GM12865 (cell line): Measurements from ENCODE around the gene ENPP1.

ENCODE experiments used
- DNase-seq: peaks from one replicate; pipeline ENCODE4 v3.0.0; 2010; ENCODE audit warnings: low read depth
- H3K4me3 ChIP-seq: 2 replicates; pipeline ENCODE4 v1.5.1; 2011; ENCODE audit warnings: mild to moderate bottlenecking, low read depth, low read length, control low read depth
- TF ChIP-seq, protein P1 (sequence below): IDR thresholded peaks from 2 replicates; pipeline ENCODE4 v1.5.1; 2011; ENCODE audit warnings: low read length, control low read depth, low read depth, inconsistent platforms; ENCODE audit not compliant: insufficient read depth; ENCODE audit errors: missing control alignments

Gene ENPP1

GRCh38 chr6:131770776-131771175, 37.0 kb upstream of the ENPP1 start:
- no peak for DNase-seq
- TF ChIP-seq, protein P1, sequence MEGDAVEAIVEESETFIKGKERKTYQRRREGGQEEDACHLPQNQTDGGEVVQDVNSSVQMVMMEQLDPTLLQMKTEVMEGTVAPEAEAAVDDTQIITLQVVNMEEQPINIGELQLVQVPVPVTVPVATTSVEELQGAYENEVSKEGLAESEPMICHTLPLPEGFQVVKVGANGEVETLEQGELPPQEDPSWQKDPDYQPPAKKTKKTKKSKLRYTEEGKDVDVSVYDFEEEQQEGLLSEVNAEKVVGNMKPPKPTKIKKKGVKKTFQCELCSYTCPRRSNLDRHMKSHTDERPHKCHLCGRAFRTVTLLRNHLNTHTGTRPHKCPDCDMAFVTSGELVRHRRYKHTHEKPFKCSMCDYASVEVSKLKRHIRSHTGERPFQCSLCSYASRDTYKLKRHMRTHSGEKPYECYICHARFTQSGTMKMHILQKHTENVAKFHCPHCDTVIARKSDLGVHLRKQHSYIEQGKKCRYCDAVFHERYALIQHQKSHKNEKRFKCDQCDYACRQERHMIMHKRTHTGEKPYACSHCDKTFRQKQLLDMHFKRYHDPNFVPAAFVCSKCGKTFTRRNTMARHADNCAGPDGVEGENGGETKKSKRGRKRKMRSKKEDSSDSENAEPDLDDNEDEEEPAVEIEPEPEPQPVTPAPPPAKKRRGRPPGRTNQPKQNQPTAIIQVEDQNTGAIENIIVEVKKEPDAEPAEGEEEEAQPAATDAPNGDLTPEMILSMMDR, result no peak
- no peak overlapping the region for H3K4me3 ChIP-seq

DNA sequence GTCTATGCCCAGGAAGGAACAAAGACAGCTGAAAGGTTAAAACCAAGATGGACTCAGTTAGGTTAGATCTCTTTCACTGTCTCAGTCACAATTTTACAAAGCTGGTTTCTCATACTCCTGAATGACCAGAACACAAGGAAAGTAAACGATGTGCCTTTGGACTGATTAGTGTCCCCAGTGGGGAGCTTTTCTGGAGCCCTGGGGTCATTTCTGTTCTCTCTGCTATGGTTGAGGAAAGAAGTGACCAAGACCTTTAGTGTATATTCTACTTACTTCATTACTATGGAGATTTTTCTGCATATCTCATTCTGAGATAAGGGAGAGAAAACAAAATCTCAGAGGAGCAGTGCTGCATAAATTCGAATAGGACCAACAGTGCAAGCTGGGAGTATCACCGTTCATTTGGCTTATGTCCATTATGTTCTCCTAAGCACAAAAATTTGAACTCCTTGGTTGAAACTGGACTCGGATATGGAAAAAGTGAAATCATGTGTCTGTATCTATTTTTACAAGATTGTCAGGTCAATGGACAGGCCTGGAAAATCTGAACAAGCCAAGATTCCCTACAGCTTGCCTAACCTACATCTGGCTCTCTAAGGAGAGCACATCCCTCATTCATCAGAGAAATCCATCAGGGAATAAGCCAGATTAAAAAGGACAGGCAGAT, 34.4 kb upstream of the ENPP1 start:
- no peak for DNase-seq
- no peak overlapping the region for H3K4me3 ChIP-seq
- TF ChIP-seq, protein P1, result no peak

DNA sequence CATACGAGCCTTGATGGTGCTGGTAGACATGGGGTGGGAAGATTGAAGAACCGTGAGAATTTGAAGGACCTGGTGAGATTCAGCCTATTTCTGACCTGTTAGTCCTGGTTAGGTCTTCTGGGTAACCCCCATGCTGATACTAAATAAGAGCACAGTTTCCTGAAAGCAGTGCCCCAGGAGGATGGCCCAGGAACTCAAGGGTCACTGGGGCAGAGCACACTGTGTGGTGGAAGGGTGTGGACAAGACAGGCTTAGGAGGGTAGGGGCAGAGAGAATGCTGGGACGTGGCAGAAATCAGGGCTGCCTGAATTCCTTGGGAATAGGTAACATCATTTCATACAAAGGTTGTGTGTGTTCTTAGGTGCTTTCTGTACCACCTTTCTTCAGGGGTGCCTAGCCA, 31.9 kb upstream of the ENPP1 start:
- no peak overlapping the region for H3K4me3 ChIP-seq
- TF ChIP-seq, protein P1, result no peak
- no peak for DNase-seq

GRCh38 chr6:131776985-131777384, 30.8 kb upstream of the ENPP1 start:
- TF ChIP-seq, protein P1, result no peak
- no peak for DNase-seq
- H3K4me3 ChIP-seq, result no peak overlapping the region

DNA sequence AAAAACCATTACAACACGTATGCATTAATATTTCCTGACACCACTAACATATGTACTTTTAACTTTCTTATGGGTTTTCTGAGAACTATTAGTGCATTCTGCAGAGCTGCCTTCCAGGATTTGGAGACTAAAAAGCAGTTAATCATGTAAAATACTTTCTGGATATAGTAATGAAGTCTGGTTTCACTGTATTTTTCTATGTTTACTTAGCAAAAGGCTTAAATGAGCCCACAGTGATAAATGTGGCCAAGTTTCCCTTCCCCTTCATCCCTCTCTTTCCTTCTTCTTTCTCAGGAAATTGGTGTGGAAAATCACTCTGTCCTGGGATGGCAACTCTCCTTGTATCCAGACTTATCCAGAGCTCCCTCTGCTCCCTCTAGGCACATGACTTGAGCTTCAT, 29.7 kb upstream of the ENPP1 start:
- TF ChIP-seq, protein P1, result no peak
- H3K4me3 ChIP-seq, result no peak overlapping the region
- no peak for DNase-seq

DNA sequence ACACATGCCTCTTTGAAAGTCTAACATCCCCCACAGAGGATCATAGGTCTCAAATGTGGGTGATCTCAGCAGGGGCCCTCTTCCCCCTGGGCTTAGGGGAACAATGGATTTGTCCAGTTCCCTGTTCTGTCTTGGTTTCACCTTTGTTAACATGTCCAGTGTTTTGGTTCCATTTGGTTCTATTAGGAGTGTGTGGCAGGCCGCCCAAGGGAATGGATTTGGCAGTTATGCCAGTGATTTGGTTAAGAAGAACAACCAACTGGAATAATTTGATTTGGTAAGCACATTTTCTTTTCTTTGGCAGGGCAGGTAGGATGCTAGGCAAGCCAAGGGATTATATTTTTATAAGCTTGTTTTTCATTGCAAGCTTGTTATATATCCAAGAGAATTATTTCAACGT, 28.5 kb upstream of the ENPP1 start:
- DNase-seq, result no peak

More for the DNA sequence above, 28.5 kb upstream of the ENPP1 start:
- no peak overlapping the region for H3K4me3 ChIP-seq
- TF ChIP-seq, protein P1, result no peak
